ENCODE results near the gene PPP5C. TPM values are rescaled to one million over a fixed set of nuclear protein-coding genes. Genes with fewer than 3 reads are reported as not detected.

The PPP5C gene
- total and polyA plus RNA-seq, 9 of the 15 experiments (the other 6 are each of a cell fraction or from before 2014, with no cell fraction given): 1.9 to 166 (median 108) TPM

DNA sequence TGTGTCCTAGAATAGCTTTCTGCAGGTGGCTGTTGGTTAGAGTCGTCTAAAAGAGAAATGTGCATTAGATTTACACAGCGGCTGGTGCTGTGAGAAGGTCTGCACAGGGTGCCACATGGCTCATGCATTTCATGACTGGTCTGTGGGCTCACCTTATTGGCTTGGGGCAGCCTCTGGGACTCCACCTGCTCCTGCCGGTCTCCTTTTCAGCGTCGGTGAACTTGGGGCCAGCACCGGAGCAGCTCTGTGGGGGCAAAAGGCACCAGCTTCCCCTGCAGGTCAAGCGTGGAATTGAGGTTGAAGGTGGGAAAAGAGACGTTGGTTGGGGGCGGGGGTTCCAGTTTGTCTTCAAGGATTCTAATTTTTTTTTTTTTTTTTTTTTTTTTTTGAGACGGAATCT, 84.9 kb downstream of the PPP5C start (continued):
- TF ChIP-seq ZNF384 (IDR thresholded peaks at IDR 0.05; ENCODE audit: low read depth, low read length) (peak; percentile 45; the same call in 1 of the 2 replicates), ARID2 (IDR thresholded peaks at IDR 0.05) (peak; percentile 72; the same call in 1 of the 2 replicates), NRF1 (conservative IDR thresholded peaks at IDR 0.05 in 1 of 2, IDR thresholded peaks at IDR 0.05 in 1 of 2) (0 out of 4 replicates have a peak, but pooled peaks of 1 of the 2 experiments have one; percentile 15), BDP1 (IDR thresholded peaks at IDR 0.05; ENCODE audit: insufficient read depth, insufficient read length) (no peak), PHF21A (IDR thresholded peaks at IDR 0.05; ENCODE audit: borderline replicate concordance, low read depth) (no peak), ZNF699 (CRISPR knock-in tag; IDR thresholded peaks at IDR 0.05; ENCODE audit: insufficient replicate concordance) (no peak), SMARCE1 (IDR thresholded peaks at IDR 0.05) (no peak)
- TF ChIP-seq, protein P1, sequence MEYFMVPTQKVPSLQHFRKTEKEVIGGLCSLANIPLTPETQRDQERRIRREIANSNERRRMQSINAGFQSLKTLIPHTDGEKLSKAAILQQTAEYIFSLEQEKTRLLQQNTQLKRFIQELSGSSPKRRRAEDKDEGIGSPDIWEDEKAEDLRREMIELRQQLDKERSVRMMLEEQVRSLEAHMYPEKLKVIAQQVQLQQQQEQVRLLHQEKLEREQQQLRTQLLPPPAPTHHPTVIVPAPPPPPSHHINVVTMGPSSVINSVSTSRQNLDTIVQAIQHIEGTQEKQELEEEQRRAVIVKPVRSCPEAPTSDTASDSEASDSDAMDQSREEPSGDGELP (CRISPR knock-in tag; IDR thresholded peaks at IDR 0.05; ENCODE audit: borderline replicate concordance): peak; percentile 15; the same call in 1 of the 2 replicates
- TF ChIP-seq, protein P2, sequence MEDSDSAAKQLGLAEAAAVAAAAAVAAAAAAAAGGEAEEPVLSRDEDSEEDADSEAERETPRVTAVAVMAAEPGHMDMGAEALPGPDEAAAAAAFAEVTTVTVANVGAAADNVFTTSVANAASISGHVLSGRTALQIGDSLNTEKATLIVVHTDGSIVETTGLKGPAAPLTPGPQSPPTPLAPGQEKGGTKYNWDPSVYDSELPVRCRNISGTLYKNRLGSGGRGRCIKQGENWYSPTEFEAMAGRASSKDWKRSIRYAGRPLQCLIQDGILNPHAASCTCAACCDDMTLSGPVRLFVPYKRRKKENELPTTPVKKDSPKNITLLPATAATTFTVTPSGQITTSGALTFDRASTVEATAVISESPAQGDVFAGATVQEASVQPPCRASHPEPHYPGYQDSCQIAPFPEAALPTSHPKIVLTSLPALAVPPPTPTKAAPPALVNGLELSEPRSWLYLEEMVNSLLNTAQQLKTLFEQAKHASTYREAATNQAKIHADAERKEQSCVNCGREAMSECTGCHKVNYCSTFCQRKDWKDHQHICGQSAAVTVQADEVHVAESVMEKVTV (CRISPR knock-in tag; IDR thresholded peaks at IDR 0.05): 0 out of 2 replicates have a peak, but pooled peaks have one; percentile 8
